GM23338 (cell line): ENCODE results near the gene NAT14. TPM values are rescaled to one million over a fixed set of nuclear protein-coding genes. Genes with fewer than 3 reads are reported as not detected.
A peak's percentile ranks its signal among the peaks of the same experiment; 100 is the strongest.

ENCODE experiments used
- ATAC-seq: fragments of 200-7000 bp; cut with Tn5 transposase; 3 replicates; pipeline ENCODE4 v1.9.1; 2020
- DNase-seq: peaks from one replicate; pipeline ENCODE4 v3.0.0-alpha.2; 2015; ENCODE audit warnings: low spot score
- H2AFZ ChIP-seq: fragments of 200-600 bp; sonication (generic); 2 replicates; pipeline ENCODE4 v1.8.0; 2016; ENCODE audit warnings: antibody characterized with exemption, mild to moderate bottlenecking, moderate library complexity
- H3F3A ChIP-seq: fragments of 200-600 bp; sonication (generic); replicated peaks from 2 replicates; pipeline ENCODE4 v1.8.0; 2017; ENCODE audit warnings: antibody characterized with exemption, mixed run types, low read depth
- H3K27ac ChIP-seq: fragments of 200-600 bp; sonication (generic); 2 replicates; pipeline ENCODE4 v1.6.1; 2016; ENCODE audit warnings: low read depth
- H3K27me3 ChIP-seq: fragments of 200-600 bp; sonication (generic); 2 replicates; pipeline ENCODE4 v1.8.0; 2016; ENCODE audit warnings: mild to moderate bottlenecking, mixed run types, moderate library complexity; ENCODE audit not compliant: insufficient read depth
- H3K36me3 ChIP-seq: fragments of 200-600 bp; sonication (generic); 2 replicates; pipeline ENCODE4 v1.8.0; 2016; ENCODE audit warnings: mild to moderate bottlenecking; ENCODE audit not compliant: insufficient read depth
- H3K4me1 ChIP-seq: fragments of 200-600 bp; sonication (generic); 2 replicates; pipeline ENCODE4 v1.8.0; 2016; ENCODE audit warnings: mild to moderate bottlenecking, moderate library complexity; ENCODE audit not compliant: insufficient read depth
- H3K4me2 ChIP-seq: fragments of 200-600 bp; sonication (generic); 2 replicates; pipeline ENCODE4 v1.7.1; 2017; ENCODE audit warnings: mixed run types
- H3K4me3 ChIP-seq: fragments of 200-600 bp; sonication (generic); 2 replicates; pipeline ENCODE4 v1.6.1; 2016; ENCODE audit warnings: mixed run types
- H3K79me2 ChIP-seq: fragments of 200-600 bp; sonication (generic); replicated peaks from 2 replicates; pipeline ENCODE4 v1.8.0; 2017; ENCODE audit warnings: mild to moderate bottlenecking; ENCODE audit not compliant: insufficient read depth
- H3K9me2 ChIP-seq: fragments of 200-600 bp; sonication (generic); 2 replicates; pipeline ENCODE4 v1.8.0; 2017; ENCODE audit not compliant: insufficient read depth
- H4K20me1 ChIP-seq: fragments of 200-600 bp; sonication (generic); replicated peaks from 2 replicates; pipeline ENCODE4 v1.8.0; 2017; ENCODE audit warnings: mild to moderate bottlenecking; ENCODE audit not compliant: insufficient read depth
- H3K27ac Mint-ChIP-seq: 2 replicates; pipeline ENCODE4 v1.8.0; 2020; ENCODE audit warnings: inconsistent platforms, mild to moderate bottlenecking, moderate library complexity, mixed read lengths
- H3K27me3 Mint-ChIP-seq: 3 replicates; pipeline ENCODE4 v1.8.0; 2022; ENCODE audit warnings: low read depth, mild to moderate bottlenecking, moderate library complexity, mixed read lengths, inconsistent platforms; ENCODE audit not compliant: insufficient read depth, poor library complexity
- H3K36me3 Mint-ChIP-seq: 3 replicates; pipeline ENCODE4 v1.8.0; 2021; ENCODE audit warnings: low read depth, mild to moderate bottlenecking, inconsistent platforms, moderate library complexity, mixed read lengths
- H3K4me1 Mint-ChIP-seq: 3 replicates; pipeline ENCODE4 v1.8.0; 2020; ENCODE audit warnings: mild to moderate bottlenecking, inconsistent platforms, mixed read lengths
- H3K4me3 Mint-ChIP-seq: 3 replicates; pipeline ENCODE4 v1.8.0; 2021; ENCODE audit warnings: moderate library complexity, mild to moderate bottlenecking, inconsistent platforms, mixed read lengths
- H3K9me3 Mint-ChIP-seq: 3 replicates; pipeline ENCODE4 v1.8.0; 2020; ENCODE audit warnings: moderate library complexity, mild to moderate bottlenecking, inconsistent platforms, mixed read lengths
- CREB1 ChIP-seq: fragments of 250-450 bp; sonication (Bioruptor Pico); IDR thresholded peaks from 2 replicates; pipeline ENCODE4 v1.5.0; 2020; ENCODE audit warnings: low read depth, mild to moderate bottlenecking, moderate library complexity
- CTCF ChIP-seq, 2 experiments: fragments of 200-600 bp in 1 of 2; sonication (generic) in 1 of 2; conservative IDR thresholded peaks; 2 replicates each; pipeline versions ENCODE4 v1.5.1 to v1.6.1; 2016 to 2017; ENCODE audit warnings: antibody characterized with exemption in 2 of 2, low read depth in 2 of 2, mild to moderate bottlenecking in 2 of 2, moderate library complexity in 1 of 2
- ETS1 ChIP-seq: IDR thresholded peaks from 2 replicates; pipeline ENCODE4 v1.6.1; 2016; ENCODE audit warnings: antibody characterized with exemption
- EZH2phosphoT487 ChIP-seq: fragments of 200-600 bp; sonication (generic); IDR thresholded peaks from one replicate; pipeline ENCODE4 v1.8.1; 2018; ENCODE audit warnings: antibody characterized with exemption; ENCODE audit not compliant: unreplicated experiment
- JUNB ChIP-seq: IDR thresholded peaks from one replicate; pipeline ENCODE4 v1.6.1; 2016; ENCODE audit warnings: antibody characterized with exemption; ENCODE audit not compliant: unreplicated experiment
- NANOG ChIP-seq: IDR thresholded peaks from 2 replicates; pipeline ENCODE4 v1.6.1; 2016; ENCODE audit warnings: antibody characterized with exemption, borderline replicate concordance
- POLR2AphosphoS5 ChIP-seq: IDR thresholded peaks from 2 replicates; pipeline ENCODE4 v1.6.1; 2016; ENCODE audit warnings: antibody characterized with exemption, low read depth
- REST ChIP-seq: IDR thresholded peaks from one replicate; pipeline ENCODE4 v1.6.1; 2018; ENCODE audit warnings: antibody characterized with exemption; ENCODE audit not compliant: unreplicated experiment
- STAT1 ChIP-seq: IDR thresholded peaks from one replicate; pipeline ENCODE4 v1.6.1; 2016; ENCODE audit warnings: antibody characterized with exemption; ENCODE audit not compliant: unreplicated experiment
- ZNF114 ChIP-seq: fragments of 250-450 bp; sonication (Bioruptor Pico); IDR thresholded peaks from 2 replicates; pipeline ENCODE4 v1.5.0; 2020; ENCODE audit warnings: mild to moderate bottlenecking, moderate library complexity
- ZNF331 ChIP-seq: fragments of 250-450 bp; sonication (Bioruptor Pico); IDR thresholded peaks from 2 replicates; pipeline ENCODE4 v1.5.0; 2020; ENCODE audit warnings: low read depth, mild to moderate bottlenecking, moderate library complexity
- polyA plus RNA-seq: library from polyadenylated mRNA; unstranded; fragments of >200 nt; fragmentation: Nextera tagmentation; extraction: Ambion mirVana; gene quantifications from 2 replicates; pipeline ENCODE4 v1.2.1, GENCODE V29; 2016
- total RNA-seq: library from RNA; depleted of rRNA; stranded (reverse); fragments of >200 nt; shearing (Covaris generic); gene quantifications from 2 replicates; pipeline ENCODE4 v1.2.3, GENCODE V29; 2014

NAT14 gene
- total and polyA plus RNA-seq, 2 experiments from 2014 or later: 27.8 to 39.6 TPM

- TF ChIP-seq ETS1 (no peak), NANOG (no peak), POLR2AphosphoS5 (no peak)
Measured at GRCh38 chr19:55525289-55526101, 40.5 kb downstream of the NAT14 start (continued).

- no peak overlapping the region for H3K27ac Mint-ChIP-seq
- H3K27me3 Mint-ChIP-seq: peaks cover 3% of the 10 kb centered on the region
- ATAC-seq: peak; percentile 61
- H3K36me3 Mint-ChIP-seq: no peaks in the 10 kb centered on the region
- peak overlapping the region; percentile 69; the same call in 1 of the 2 replicates for H2AFZ ChIP-seq
- H3K4me1 ChIP-seq: no peaks in the 10 kb centered on the region
- H3K27me3 ChIP-seq: no peaks in the 10 kb centered on the region
- H3K4me1 Mint-ChIP-seq: peaks cover 3% of the 10 kb centered on the region
- H3K27ac ChIP-seq: no peak overlapping the region
- no peak overlapping the region for H3K4me3 ChIP-seq
- no peaks in the 10 kb centered on the region for H3K9me3 Mint-ChIP-seq
- DNase-seq: peak; percentile 40
- no peaks in the 10 kb centered on the region for H3K79me2 ChIP-seq
- no peaks in the 10 kb centered on the region for H3K36me3 ChIP-seq
- H3F3A ChIP-seq: peaks cover 16% of the 10 kb centered on the region
- no peak overlapping the region for H3K4me2 ChIP-seq
- H4K20me1 ChIP-seq: no peaks in the 10 kb centered on the region
- H3K4me3 Mint-ChIP-seq: no peak overlapping the region
- H3K9me2 ChIP-seq: no peaks in the 10 kb centered on the region
- TF ChIP-seq CREB1 (CRISPR knock-in tag): no peak
- no peak for TF ChIP-seq ZNF331 (CRISPR knock-in tag)
- no peak for TF ChIP-seq REST
- TF ChIP-seq ZNF114 (CRISPR knock-in tag): no peak
- no peak for TF ChIP-seq ETS1
- no peak for TF ChIP-seq STAT1
- TF ChIP-seq JUNB: no peak
- no peak for TF ChIP-seq CTCF (conservative IDR thresholded peaks at IDR 0.05; ENCODE audit: low read depth in 2 of 2)
- no peak for TF ChIP-seq EZH2phosphoT487
- no peak for TF ChIP-seq NANOG
Measured at GRCh38 chr19:55526216-55527196, 41.5 kb downstream of the NAT14 start.
